Smooth muscle cell (in vitro differentiated cells): ENCODE measurements around the gene C4orf46. TPM values are rescaled to one million over a fixed set of nuclear protein-coding genes. Genes with fewer than 3 reads are reported as not detected.

Experiments used
- DNase-seq: peaks from one replicate; lab custom pipeline; 2025; ENCODE audit not compliant: unreplicated experiment; lab: John Stamatoyannopoulos, UW
- H2AFZ ChIP-seq: fragments of 200-600 bp; sonication (generic); 2 replicates; pipeline ENCODE4 v1.6.0; 2016; ENCODE audit warnings: antibody characterized with exemption, low read depth, mild to moderate bottlenecking
- H3F3A ChIP-seq: fragments of 200-600 bp; sonication (generic); 2 replicates; pipeline ENCODE4 v1.6.0; 2017; ENCODE audit warnings: antibody characterized with exemption, low read depth
- H3K27ac ChIP-seq: fragments of 200-600 bp; sonication (generic); 2 replicates; pipeline ENCODE4 v1.5.1; 2016; ENCODE audit warnings: low read depth, mild to moderate bottlenecking
- H3K27me3 ChIP-seq: fragments of 200-600 bp; sonication (generic); 2 replicates; pipeline ENCODE4 v1.6.1; 2016; ENCODE audit warnings: low read depth, mild to moderate bottlenecking
- H3K36me3 ChIP-seq: fragments of 200-600 bp; sonication (generic); 2 replicates; pipeline ENCODE4 v1.5.1; 2016; ENCODE audit warnings: low read depth
- H3K4me1 ChIP-seq: fragments of 200-600 bp; sonication (generic); 2 replicates; pipeline ENCODE4 v1.5.1; 2016; ENCODE audit warnings: low read depth
- H3K4me2 ChIP-seq: fragments of 200-600 bp; sonication (generic); 2 replicates; pipeline ENCODE4 v1.6.0; 2016; ENCODE audit warnings: mild to moderate bottlenecking
- H3K4me3 ChIP-seq: fragments of 200-600 bp; sonication (generic); 2 replicates; pipeline ENCODE4 v1.5.1; 2016; ENCODE audit warnings: mild to moderate bottlenecking
- H3K79me2 ChIP-seq: fragments of 200-600 bp; sonication (generic); 2 replicates; pipeline ENCODE4 v1.6.0; 2016; ENCODE audit warnings: low read depth, mild to moderate bottlenecking
- H3K9ac ChIP-seq: fragments of 200-600 bp; sonication (generic); 2 replicates; pipeline ENCODE4 v1.6.0; 2016; ENCODE audit warnings: low read depth
- H3K9me3 ChIP-seq: fragments of 200-600 bp; sonication (generic); replicated peaks from 2 replicates; pipeline ENCODE4 v1.5.1; 2016; ENCODE audit warnings: low read depth
- H4K20me1 ChIP-seq: fragments of 200-600 bp; sonication (generic); 2 replicates; pipeline ENCODE4 v1.6.0; 2016; ENCODE audit warnings: low read depth
- CTCF ChIP-seq: fragments of 200-600 bp; sonication (generic); IDR thresholded peaks from 2 replicates; pipeline ENCODE4 v1.5.1; 2017; ENCODE audit warnings: borderline replicate concordance, mild to moderate bottlenecking, antibody characterized with exemption; ENCODE audit not compliant: insufficient read depth, poor library complexity, severe bottlenecking
- WGBS: methylation state at CpG from one replicate; pipeline ENCODE4 v1.1.7; 2016; ENCODE audit warnings: low lambda C conversion rate; 5-methylcytosine and 5-hydroxymethylcytosine counted together
- polyA plus RNA-seq: library from polyadenylated mRNA; unstranded; fragments of >200 nt; fragmentation: Nextera tagmentation; extraction: Ambion mirVana; gene quantifications from 2 replicates; pipeline ENCODE4 v1.2.1, GENCODE V29; 2016
- total RNA-seq: library from RNA; depleted of rRNA; stranded (reverse); fragments of >200 nt; gene quantifications from 2 replicates; pipeline ENCODE4 v1.2.3, GENCODE V29; 2014

The C4orf46 gene
- total and polyA plus RNA-seq, 2 experiments from 2014 or later = 8.8 to 9.8 TPM

GRCh38 chr4:158681629-158682028 is 9.9 kb upstream of the C4orf46 start:
- Histone ChIP-seq H3K4me2 (no peak overlapping the region), H3F3A (no peaks in the 10 kb centered on the region), H3K9ac (no peak overlapping the region), H3K4me3 (no peak overlapping the region), H4K20me1 (no peaks in the 10 kb centered on the region), H3K9me3 (no peaks in the 10 kb centered on the region), H3K36me3 (no peaks in the 10 kb centered on the region), H3K27me3 (no peaks in the 10 kb centered on the region), H2AFZ (no peak overlapping the region), H3K27ac (no peak overlapping the region), H3K79me2 (no peaks in the 10 kb centered on the region), H3K4me1 (no peaks in the 10 kb centered on the region)
- WGBS = 94% methylated on average over 1 of the region's 1 CpG
- no peak for TF ChIP-seq CTCF
- no peak for DNase-seq

- H2AFZ ChIP-seq = no peak overlapping the region
- H3K9me3 ChIP-seq = no peaks in the 10 kb centered on the region
- H4K20me1 ChIP-seq = no peaks in the 10 kb centered on the region
- H3K4me2 ChIP-seq = no peak overlapping the region
- H3K36me3 ChIP-seq = no peaks in the 10 kb centered on the region
- no peak for TF ChIP-seq CTCF
- no peaks in the 10 kb centered on the region for H3K27me3 ChIP-seq
- 91% methylated on average over 2 of the region's 2 CpGs for WGBS
- no peaks in the 10 kb centered on the region for H3K4me1 ChIP-seq
- no peaks in the 10 kb centered on the region for H3F3A ChIP-seq
- DNase-seq = no peak
- H3K27ac ChIP-seq = no peak overlapping the region
- no peak overlapping the region for H3K9ac ChIP-seq
- no peak overlapping the region for H3K4me3 ChIP-seq
- no peaks in the 10 kb centered on the region for H3K79me2 ChIP-seq
Measured at GRCh38 chr4:158678767-158679166, 7.1 kb upstream of the C4orf46 start.

DNA sequence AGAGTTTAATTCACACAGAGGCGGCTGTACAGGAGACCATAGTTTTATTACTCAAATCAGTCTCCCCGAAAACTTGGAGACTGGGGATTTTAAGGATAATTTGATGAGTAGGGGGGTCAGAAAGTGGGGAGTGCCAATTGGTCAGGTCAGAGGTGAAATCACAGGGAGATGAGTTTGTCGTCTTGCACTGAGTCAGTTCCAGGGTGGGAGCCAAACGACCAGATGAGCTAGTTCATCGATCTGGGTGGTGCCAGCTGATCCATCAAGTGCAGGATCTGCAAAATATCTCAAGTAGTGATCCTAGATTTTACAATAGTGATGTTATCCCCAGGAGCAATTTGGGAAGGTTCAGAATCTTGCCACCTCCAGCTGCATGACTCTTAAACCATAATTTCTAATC is 4.4 kb upstream of the C4orf46 start:
- WGBS = 89% methylated on average over 5 of the region's 5 CpGs
- no peak for TF ChIP-seq CTCF

GRCh38 chr4:158673633-158674032 is 1.9 kb upstream of the C4orf46 start:
- TF ChIP-seq CTCF = no peak
- Histone ChIP-seq H3K27me3 (no peaks in the 10 kb centered on the region), H3K4me1 (peaks cover 5% of the 10 kb centered on the region), H3K9ac (no peak overlapping the region), H2AFZ (no peak overlapping the region), H4K20me1 (no peaks in the 10 kb centered on the region), H3K36me3 (no peaks in the 10 kb centered on the region), H3K4me3 (no peak overlapping the region), H3K27ac (no peak overlapping the region), H3K79me2 (peaks cover 23% of the 10 kb centered on the region), H3K4me2 (no peak overlapping the region), H3K9me3 (no peaks in the 10 kb centered on the region), H3F3A (no peaks in the 10 kb centered on the region)
- WGBS = 71% methylated on average over 3 of the region's 3 CpGs
- DNase-seq = no peak

More for the DNA sequence above, 4.4 kb upstream of the C4orf46 start:
- Histone ChIP-seq H3F3A (no peaks in the 10 kb centered on the region), H3K9ac (no peak overlapping the region), H3K4me2 (no peak overlapping the region), H3K27ac (no peak overlapping the region), H4K20me1 (no peaks in the 10 kb centered on the region), H3K27me3 (no peaks in the 10 kb centered on the region), H3K4me1 (no peaks in the 10 kb centered on the region), H3K4me3 (no peak overlapping the region), H3K9me3 (no peaks in the 10 kb centered on the region), H3K79me2 (peaks cover 4% of the 10 kb centered on the region), H3K36me3 (no peaks in the 10 kb centered on the region), H2AFZ (no peak overlapping the region)
- DNase-seq = no peak
